Measurements from ENCODE around the gene NHP2.
A peak's percentile ranks its signal among the peaks of the same experiment; 100 is the strongest.

NHP2 gene

DNA sequence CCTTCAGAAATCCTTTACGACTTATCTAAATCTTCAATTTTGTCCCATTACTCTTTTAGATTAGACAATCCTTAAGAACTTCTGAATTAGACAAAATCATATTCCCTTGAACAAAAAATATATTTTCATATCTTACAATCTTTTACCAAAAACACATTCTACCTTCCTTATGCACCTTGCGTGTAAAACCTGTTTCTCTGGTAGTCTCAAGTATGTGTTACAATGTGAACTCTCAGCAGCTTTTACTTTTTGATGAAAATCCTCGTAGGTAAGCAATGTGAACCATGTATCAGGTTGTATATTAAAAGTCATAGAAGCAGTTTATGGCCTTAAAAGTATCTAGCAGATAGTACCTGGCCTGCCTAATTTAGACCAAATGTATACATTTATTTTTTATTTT lies 20.8 kb upstream of the NHP2 start:
- DNase-seq (ENCODE audit: low read depth): no peak

DNA sequence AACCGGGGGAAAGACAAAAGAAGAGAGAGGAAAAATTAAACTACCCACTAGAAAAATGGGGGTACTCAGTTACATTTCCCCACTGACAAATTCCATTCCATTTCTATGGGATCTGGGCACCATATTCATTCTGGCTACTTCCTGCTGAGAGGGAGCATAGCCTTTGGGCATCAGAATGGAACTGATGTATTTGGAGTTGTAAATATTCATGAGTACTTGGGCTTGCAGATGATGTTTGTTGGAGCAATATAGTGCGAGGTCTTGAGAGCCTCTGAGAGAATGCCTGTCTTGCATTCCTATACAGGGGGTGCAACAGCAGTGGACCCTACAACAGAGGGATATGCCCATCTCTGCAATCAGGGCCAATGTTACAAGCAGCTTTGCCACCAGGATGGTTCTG lies 16.8 kb upstream of the NHP2 start:
- no peak for DNase-seq (ENCODE audit: low read depth)

GRCh38 chr5:178165581-178165980 lies 11.9 kb upstream of the NHP2 start:
- no peak for DNase-seq (ENCODE audit: low read depth)

DNA sequence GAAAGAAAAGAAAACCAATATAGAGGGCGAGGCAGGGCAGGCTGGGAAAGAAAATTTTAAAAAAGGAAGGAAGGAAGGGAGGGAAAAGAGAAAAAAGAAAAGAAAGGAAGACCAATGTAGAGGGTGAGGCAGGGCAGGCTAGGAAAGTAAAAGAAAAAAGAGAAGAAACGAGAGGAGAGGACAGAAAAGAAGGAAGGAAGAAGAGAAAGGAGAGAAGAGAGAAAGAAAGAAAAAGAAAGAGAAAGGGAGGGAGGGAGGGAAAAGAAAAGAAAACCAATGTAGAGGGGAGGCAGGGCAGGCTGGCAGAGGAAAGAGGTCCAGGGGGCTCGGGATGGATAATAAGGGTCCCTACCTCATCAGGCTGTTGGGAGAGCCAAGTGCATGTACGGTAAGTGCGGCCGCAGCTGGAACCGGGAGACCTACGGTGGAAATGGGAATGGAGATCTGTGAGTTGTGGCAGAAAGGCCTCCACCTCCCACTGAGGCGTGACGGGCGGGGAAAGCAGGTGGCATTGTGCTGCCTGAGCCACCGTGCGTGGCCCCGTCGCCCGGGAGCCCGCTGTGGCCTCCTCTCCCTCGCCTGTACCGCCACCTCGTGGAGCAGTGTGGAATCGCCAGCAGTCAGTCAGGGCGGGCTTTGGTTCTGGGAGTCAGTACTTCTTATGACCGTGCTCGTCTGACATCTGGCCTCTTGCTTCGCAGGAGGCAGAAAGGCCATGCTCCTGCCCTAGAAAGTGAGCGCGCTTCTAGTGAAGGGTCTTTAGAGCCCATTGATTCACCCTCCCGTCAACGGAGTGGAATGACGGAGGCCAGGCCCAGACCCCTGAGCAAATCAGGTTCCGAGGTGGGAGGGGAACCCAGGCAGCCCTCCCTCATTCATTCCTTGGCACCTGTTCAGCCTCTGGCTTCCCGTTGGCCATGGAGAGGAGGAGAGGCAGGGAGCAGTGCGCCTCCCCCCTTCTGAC lies 10.4 kb upstream of the NHP2 start:
- DNase-seq (ENCODE audit: low read depth): peak; percentile 85

DNA sequence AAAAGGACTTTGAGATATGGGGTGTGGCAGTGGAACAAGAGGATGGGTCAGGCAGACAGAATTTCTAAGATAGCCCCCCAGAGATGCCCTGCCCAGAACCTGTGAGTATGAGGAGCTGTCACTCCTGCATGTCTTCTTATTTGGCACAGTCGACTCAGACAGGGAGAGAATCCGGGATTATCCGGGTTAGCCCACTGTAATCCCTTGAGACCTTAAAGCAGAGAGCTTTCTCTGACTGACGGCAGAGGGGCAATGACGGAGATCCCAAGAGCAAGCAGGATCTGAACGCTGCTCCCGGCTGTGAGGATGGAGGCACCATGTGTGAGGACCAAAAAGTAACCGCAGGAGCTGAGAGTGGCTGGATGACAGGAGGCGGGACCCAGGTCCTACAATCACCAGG lies 8.8 kb upstream of the NHP2 start:
- no peak for DNase-seq (ENCODE audit: low read depth)

DNA sequence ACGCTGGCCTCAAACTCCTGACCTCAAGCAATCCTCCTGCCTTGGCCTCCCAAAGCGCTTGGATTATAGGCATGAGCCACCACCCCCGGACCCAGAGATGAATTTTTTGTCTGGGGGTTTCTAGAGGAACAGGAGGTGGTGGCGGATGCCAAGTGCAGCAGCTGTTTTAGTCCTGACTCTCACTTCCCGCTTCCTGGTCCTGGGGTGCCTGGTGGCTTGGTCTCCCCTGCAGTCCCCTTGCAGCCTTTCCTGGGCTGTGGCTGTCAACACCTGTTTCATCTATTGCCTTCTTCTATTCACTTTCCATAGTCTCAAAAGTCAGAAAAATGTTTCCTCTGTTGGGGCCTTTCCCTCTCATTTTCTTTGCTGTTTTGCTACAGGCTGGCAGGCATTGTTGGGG lies 6.5 kb upstream of the NHP2 start:
- no peak for DNase-seq (ENCODE audit: low read depth)

DNA sequence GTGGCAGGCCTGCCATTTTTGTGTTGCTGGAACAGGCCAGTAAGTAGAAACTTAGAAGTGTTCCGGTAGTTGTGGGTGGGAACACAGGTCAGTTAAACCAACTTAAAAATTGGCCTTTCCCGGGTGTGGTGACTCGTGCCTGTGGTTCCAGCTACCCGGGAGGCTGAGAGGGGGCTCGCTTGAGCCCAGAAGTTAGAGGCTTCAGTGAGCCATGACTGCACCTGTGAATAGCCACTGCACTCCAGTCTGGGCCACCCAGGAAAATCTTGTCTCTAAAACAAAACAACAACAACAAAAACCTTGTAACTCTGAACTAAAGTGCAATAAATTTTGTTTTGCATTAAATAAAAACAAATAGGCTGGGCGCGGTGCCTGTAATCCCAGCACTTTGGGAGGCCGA lies 1.4 kb upstream of the NHP2 start:
- no peak for DNase-seq (ENCODE audit: low read depth)

DNA sequence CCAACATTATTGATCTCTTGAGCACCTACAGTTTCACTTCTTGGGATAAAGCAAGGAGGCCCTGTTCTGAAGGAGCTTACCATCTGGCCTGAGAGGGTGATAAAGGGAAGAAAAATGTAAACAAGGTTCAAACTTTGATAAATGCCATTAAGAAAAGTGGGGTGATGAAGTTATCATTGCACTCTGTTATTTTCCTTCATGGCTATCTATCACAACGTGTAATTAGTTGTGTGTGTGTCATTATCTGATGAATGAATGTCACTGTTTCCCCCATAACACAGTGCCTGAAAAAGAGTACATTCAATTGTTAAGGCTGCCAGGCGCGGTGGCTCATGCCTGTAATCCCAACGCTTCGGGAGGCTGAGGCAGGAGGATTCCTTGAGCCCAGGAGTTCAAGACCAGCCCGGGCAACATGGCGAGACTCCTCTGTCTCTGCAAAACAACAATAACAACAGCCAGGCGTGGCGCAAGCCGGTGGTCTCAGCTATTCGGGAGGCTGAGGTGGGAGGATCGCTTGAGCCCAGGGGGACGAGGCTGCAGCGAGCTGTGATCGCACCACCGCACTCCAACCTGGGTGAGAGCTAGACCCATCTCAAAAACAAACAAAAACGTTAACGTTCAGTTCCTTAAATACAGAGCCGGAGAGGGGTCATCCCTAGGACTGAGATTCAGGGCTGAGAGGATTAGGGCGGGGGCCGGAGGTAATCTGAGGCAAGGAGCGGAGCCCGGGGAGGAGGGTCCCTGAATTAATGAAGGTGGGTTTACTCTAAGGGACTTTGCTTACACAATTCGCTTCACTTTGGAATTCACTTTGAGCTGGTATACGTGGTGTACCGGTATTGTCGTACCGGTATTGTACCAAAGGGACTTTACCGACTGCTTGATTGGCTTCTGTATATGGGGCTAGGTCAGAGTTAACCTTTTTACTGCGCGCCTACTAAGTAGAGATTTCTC lies 917 bp downstream of the NHP2 start:
- no peak for DNase-seq (ENCODE audit: low read depth)

DNA sequence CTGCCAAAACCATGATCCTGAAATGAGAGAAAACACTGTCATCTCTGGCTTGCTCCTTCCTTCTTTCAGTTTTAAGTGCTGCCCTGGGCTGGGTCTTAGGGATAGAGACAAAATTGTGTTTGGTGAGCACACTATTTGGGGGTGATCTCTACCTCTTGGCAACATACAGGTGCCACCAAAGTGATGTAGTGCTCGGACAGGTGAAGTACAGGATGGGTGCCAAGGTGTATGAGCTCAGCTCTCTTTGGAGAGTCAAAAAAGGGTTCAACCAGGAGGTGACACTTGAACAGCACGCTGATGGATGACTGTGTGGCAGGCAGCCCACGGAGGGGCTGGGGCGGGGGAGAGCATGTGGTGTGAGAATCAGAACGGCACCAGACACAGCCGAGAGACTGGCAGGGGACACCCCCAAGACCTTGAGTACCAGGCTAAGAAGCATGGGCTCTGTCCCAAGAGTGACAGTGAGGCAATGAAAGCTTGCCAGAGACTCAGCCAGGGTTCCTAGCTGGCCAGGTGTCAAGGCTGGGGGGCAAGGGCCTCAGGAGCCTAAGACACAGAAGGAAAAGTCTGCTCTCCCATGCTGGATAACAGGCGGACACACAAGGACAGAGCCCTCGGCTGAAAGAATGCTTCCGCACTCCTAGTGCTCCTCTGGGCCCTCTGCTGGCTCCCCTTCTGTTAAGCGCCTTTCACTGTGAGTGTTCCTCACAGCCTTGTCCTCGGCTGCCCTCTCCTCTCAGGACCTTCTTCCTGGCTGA lies 2.5 kb downstream of the NHP2 start:
- DNase-seq (ENCODE audit: low read depth): no peak

DNA sequence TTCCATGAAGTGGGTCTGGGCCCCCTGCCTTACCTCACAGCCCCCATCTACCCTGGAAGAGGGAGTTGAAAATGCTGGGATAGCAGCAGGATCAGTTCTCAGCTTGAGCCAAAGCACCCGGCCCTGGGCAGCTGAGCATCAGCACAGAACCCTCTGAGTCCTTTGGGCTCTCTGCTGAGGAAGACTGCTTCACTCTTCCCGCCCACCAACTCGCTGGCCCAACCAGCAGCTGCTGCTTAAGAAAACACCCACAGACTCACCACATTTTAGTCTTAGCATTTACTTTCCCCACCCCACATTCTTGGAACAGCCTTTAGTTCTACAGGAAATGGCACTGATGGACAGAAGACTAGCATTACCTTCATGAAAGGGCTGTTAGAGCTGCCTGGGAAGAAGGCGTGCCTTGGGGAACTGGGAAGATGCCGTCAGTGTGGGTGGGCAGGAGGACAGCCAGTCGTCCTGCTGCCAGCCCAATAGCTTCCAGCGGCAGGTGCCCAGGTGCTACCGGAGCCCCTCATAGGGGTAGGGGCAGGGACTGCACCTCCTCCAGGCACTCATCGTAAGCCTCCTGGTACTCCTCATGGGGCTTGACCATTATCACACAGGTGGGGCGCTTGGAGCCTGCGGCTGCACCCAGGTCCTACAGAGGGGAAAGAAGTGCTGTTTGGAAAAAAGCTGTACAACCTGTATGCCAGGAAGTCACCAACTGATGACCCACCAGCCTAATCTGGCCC lies 4.3 kb downstream of the NHP2 start:
- DNase-seq (ENCODE audit: low read depth): no peak

- no peak for DNase-seq (ENCODE audit: low read depth)
These were observed 6.3 kb downstream of the NHP2 start for GRCh38 chr5:178147406-178147805.

DNA sequence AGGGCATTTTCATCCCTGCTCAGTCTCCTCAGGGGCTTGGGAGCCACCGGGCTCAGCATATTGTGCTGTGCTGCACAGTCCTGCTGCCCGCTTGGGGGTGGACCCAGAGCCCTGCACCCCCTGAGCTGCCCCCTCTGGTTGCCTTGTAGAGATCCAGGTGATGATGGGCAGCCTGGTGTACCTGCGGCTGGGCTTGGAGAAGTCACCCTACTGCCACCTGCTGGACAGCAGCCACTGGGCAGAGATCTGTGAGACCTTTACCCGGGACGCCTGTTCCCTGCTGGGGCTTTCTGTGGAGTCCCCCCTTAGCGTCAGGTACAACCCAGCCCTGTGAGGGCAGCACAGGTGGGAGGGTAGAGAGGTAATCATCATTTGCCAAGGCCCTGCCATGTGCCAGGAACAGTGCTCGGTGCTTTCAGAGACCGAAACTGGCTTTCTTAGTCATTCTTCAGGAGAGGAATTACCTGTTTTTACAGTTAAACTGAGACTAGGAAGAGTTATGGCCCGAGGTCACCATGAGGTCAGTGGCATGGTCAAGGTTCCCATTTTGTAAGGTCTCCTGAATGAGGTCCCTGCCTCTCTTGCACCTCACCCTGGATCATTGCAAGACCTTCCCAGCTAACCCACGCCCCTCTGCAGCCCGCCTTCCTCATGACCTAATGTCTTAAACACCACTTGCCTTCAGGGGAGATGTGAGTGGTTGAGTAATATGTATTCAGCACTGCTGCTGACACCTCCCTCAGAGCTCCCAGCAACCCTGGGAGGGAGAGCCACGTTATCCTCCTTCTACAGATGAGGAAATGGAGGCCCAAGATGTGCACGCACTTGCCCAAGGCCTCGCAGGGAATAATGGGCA lies 7.5 kb downstream of the NHP2 start:
- DNase-seq (ENCODE audit: low read depth): peak; percentile 66

GRCh38 chr5:178143901-178144300 lies 9.8 kb downstream of the NHP2 start:
- no peak for DNase-seq (ENCODE audit: low read depth)

DNA sequence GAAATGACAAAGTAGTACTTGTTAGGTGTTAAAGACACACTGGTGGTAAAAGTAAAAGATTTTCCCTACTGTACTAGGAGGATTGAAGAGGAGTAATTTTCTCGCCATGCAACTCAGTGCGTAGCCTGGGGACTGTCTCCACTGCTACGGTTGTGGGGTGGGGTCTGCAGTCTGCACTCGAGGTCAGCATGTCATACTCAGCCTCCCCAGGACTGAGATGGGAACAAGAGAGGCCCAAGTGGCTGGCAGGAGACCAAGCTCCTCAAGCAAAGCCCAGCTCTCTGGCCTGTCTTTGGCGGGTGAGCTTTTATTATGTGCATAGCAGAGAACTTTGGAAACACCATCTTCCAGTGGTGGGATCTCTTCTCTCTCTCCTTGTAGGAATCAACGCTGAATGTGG lies 10.4 kb downstream of the NHP2 start:
- no peak for DNase-seq (ENCODE audit: low read depth)

DNA sequence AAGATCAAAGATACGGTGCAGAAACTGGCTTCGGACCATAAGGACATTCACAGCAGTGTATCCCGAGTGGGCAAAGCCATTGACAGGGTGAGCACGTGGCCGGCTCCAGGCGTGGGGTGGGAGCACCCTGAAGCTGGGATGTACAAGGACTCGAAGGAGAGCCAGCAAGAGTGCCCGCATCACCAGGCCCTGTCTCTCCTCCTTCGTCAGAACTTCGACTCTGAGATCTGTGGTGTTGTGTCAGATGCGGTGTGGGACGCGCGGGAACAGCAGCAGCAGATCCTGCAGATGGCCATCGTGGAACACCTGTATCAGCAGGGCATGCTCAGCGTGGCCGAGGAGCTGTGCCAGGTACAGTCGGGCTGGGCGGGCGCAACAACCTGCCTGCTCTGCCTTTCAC lies 11.0 kb downstream of the NHP2 start:
- no peak for DNase-seq (ENCODE audit: low read depth)

DNA sequence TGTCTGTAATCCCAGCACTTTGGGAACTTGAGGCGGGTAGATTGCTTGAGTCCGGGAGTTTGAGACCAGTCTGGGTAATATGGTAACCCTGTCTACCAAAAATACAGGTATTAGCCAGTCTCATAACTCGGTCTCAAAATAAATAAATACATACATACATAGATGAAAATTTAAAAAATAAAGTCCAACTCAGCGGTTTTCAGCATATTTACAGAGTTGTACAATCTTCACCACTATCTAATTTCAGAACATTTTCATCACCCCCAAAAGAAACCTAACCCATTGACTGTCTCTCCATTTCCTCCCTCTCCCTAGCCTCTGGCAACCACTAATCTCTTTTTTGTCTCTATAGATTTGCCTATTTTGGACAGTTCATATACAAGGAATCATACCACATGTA lies 12.1 kb downstream of the NHP2 start:
- no peak for DNase-seq (ENCODE audit: low read depth)

- no peak for DNase-seq (ENCODE audit: low read depth)
These were observed 15.7 kb downstream of the NHP2 start for GRCh38 chr5:178137991-178138390.

DNA sequence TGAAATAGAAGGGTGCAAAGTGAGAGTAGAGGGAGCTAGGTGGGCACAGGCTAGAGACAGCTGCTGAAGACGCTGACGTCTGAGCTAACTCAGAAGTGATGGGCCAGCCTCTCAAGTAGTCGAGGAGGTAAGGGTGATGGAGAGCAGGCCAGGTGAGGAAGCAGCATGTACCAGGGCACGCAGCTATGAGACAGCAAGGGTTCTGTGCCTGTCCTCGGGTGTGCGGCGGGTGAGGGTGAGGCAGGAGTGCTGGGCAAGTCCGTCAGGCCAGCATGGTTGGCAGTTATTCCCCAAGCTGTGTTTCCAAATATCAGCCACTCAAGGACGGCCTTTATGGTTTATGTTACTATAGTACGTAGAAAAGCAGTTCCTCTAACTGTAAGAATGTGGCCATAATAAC lies 16.7 kb downstream of the NHP2 start:
- no peak for DNase-seq (ENCODE audit: low read depth)

DNA sequence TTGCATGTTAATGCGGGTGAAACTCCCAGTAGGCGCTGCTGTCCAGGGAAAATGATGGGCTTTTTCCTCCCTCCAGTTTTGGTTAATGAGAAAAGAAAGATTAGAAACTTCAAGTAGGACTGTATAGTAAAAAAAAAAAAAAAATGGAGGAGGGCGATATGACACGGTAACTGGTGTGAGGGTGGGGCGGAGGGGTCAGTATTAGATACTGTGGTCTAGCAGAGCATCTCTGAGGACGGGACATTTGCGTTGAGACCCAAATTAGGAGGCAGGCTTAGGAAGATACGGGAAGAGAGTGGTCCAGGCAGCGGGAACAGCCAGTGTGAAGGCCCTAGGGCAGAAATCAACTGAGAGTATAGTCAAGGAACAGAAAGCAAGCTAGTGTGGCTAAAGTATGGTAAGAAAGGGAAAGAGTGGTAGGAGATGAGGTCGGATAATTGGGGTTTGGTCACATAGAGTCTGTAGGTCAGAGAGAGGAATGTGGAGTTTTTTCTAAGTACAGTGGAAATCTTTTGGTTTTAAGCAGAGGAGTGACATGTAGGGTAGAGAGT lies 22.2 kb downstream of the NHP2 start:
- DNase-seq (ENCODE audit: low read depth): no peak

All from T follicular helper cell (primary cell).